Measurements from ENCODE around the gene UNC13A. TPM values are rescaled to one million over a fixed set of nuclear protein-coding genes. Genes with fewer than 3 reads are reported as not detected.

UNC13A gene
- total RNA-seq, 4 donors from 2014 or later: 0.21 to 0.78 (median 0.41) TPM

DNA sequence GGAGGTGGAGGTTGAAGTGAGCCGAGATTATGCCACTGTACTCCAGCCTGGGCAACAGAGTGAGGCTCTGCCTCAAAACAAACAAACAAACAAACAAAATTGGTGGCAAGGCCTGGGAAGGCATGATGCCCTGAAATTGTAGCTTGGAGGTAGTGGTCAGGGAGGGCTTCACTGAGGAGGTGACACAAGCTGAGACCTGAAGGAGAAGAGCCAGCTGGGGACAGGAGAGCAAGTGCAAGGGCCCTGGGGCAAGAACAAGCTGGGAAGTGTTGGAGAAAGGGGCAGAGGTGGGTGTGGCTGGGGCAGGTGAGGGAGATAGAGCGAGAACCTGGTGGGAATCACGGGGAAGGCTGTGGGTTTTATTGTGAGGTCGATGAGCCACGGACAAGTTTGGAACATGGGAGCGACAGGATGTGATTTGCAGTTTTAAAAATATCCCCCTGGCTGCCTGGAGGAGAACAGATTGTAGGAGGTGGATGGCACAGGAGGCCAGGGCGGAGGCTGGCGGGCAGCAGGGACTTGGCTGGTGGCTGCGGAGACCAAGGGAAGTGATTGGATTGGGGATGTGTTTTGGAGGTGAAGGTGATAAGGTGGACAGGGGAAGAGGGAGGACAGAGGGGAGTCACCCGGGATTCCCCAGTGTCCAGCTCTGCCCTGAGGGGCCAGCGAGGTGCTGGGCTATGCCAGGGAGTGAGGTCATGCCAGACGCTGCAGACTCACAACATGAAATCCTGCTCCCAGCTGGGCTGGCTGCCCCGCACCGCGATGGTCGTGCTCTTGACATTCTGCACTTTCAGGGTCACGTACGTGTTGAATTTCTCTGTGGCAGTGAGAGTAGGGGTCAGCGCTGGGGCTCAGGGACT is 14.0 kb downstream of the UNC13A start:
- H3K36me3 ChIP-seq: no peaks in the 10 kb centered on the region
- no peak overlapping the region for H3K27ac ChIP-seq
- H3K4me1 ChIP-seq: no peaks in the 10 kb centered on the region
- H3K9me3 ChIP-seq: peaks cover 0 to 4% (median 0%) of the 10 kb centered on the region in 4 donors
- DNase-seq (ENCODE audit: low spot score in 2 of 2): no peak
- 47 to 54% methylated on average over 19 of the region's 19 CpGs for WGBS, 2 donors
- no peak overlapping the region for H3K4me3 ChIP-seq
- no peak for TF ChIP-seq POLR2A (IDR thresholded peaks at IDR 0.05)
- TF ChIP-seq, protein P1, sequence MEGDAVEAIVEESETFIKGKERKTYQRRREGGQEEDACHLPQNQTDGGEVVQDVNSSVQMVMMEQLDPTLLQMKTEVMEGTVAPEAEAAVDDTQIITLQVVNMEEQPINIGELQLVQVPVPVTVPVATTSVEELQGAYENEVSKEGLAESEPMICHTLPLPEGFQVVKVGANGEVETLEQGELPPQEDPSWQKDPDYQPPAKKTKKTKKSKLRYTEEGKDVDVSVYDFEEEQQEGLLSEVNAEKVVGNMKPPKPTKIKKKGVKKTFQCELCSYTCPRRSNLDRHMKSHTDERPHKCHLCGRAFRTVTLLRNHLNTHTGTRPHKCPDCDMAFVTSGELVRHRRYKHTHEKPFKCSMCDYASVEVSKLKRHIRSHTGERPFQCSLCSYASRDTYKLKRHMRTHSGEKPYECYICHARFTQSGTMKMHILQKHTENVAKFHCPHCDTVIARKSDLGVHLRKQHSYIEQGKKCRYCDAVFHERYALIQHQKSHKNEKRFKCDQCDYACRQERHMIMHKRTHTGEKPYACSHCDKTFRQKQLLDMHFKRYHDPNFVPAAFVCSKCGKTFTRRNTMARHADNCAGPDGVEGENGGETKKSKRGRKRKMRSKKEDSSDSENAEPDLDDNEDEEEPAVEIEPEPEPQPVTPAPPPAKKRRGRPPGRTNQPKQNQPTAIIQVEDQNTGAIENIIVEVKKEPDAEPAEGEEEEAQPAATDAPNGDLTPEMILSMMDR (IDR thresholded peaks at IDR 0.05): no peak
- no peak for TF ChIP-seq EP300 (IDR thresholded peaks at IDR 0.05)
- H3K27me3 ChIP-seq: peaks cover 0 to 18% of the 10 kb centered on the region in 2 donors

DNA sequence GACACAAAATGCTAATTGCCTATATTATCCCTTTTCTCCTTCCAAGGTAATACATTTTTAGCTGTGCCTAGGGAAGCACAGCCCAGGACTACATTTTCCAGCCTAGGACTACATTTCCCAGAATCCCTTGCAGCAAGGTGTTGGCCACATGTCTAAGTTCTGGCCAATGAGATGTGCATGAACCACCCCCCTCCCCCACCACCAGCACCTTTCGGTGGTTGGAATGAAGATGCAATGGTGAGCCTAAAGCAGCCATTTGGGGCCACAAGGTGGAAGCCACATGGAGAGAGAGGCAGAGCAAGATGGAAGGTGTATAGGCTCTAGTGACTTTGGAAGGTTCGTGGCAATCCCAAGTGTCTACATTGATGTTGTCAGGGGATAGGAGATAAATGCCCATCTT is 16.2 kb downstream of the UNC13A start:
- no peaks in the 10 kb centered on the region for H3K4me1 ChIP-seq
- no peak for DNase-seq (ENCODE audit: low spot score in 2 of 2)
- no peak overlapping the region for H3K27ac ChIP-seq
- WGBS, 2 donors: 68 to 77% methylated on average over 2 of the region's 2 CpGs
- TF ChIP-seq, protein P1 (IDR thresholded peaks at IDR 0.05): no peak
- no peak for TF ChIP-seq EP300 (IDR thresholded peaks at IDR 0.05)
- no peak for TF ChIP-seq POLR2A (IDR thresholded peaks at IDR 0.05)
- H3K36me3 ChIP-seq: no peaks in the 10 kb centered on the region
- no peak overlapping the region for H3K4me3 ChIP-seq
- H3K27me3 ChIP-seq: peaks cover 0 to 3% of the 10 kb centered on the region in 2 donors
- peaks cover 0 to 4% (median 0%) of the 10 kb centered on the region in 4 donors for H3K9me3 ChIP-seq

DNA sequence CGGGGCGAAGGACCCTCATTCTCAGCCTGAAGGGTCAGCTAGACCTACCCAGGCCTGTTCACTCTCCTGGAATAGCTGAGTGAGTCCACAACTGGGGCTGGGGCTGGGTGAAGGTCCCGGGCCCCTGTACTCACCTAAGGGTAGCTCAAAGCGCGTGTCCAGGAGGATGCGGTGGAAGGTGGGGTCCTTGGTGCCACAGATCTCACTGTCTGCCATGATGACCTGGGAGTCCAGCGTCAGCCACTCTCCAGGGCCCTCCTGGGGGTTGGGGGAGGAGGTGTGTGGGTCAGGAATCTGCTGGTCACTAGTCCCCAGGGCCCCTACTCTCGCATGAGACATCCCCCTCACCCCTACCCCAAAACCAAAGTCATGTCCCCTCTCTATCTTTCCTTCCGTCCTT is 18.7 kb downstream of the UNC13A start:
- no peaks in the 10 kb centered on the region for H3K4me1 ChIP-seq
- no peak overlapping the region for H3K4me3 ChIP-seq
- H3K27ac ChIP-seq: no peak overlapping the region
- DNase-seq (ENCODE audit: low spot score in 2 of 2): no peak
- no peaks in the 10 kb centered on the region for H3K36me3 ChIP-seq
- H3K27me3 ChIP-seq: no peaks in the 10 kb centered on the region
- 81 to 84% methylated on average over 9 of the region's 9 CpGs for WGBS, 2 donors
- peaks cover 0 to 18% (median 0%) of the 10 kb centered on the region in 4 donors for H3K9me3 ChIP-seq
- TF ChIP-seq, protein P1 (IDR thresholded peaks at IDR 0.05): no peak
- TF ChIP-seq POLR2A (IDR thresholded peaks at IDR 0.05) (no peak), EP300 (IDR thresholded peaks at IDR 0.05) (no peak)

DNA sequence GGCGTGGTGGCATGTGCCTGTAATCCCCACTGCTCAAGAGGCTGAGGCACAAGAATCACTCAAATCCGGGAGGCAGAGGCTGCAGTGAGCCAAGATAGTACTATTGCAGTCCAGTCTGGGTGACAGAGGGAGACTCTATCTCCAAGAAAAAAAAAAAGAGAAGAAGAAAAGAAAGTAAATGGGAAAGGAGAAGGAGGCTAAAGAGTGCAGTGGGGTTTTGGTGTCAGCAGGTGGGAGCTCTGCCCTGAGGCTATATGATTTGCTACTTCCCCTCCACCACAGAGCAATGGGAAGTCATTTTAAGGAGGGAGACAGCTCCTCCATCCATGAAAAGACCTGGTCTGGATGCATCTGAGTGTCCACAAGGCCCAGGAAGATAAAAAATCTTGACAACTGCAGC is 23.1 kb downstream of the UNC13A start:
- peaks cover 0 to 29% (median 0%) of the 10 kb centered on the region in 4 donors for H3K9me3 ChIP-seq
- 82 to 89% methylated on average over 2 of the region's 2 CpGs for WGBS, 2 donors

More for the DNA sequence above, 23.1 kb downstream of the UNC13A start:
- Histone ChIP-seq H3K27ac (no peak overlapping the region), H3K36me3 (no peaks in the 10 kb centered on the region), H3K4me1 (peaks cover 0 to 2% (median 0%) of the 10 kb centered on the region in 4 donors), H3K4me3 (no peak overlapping the region), H3K27me3 (no peaks in the 10 kb centered on the region)
- DNase-seq (ENCODE audit: low spot score in 2 of 2): no peak
- TF ChIP-seq EP300 (IDR thresholded peaks at IDR 0.05): no peak
- TF ChIP-seq POLR2A (IDR thresholded peaks at IDR 0.05): no peak
- TF ChIP-seq, protein P1 (IDR thresholded peaks at IDR 0.05): no peak

All from tibial nerve (tissue), 4 donors.